IMR-90 (cell line): Measurements from ENCODE around the gene CCNI2. TPM values are rescaled to one million over a fixed set of nuclear protein-coding genes. Genes with fewer than 3 reads are reported as not detected.

Experiments used
- ATAC-seq: fragments of 200-7000 bp; cut with Tn5 transposase; 2 replicates; pipeline ENCODE4 v1.9.1; 2020; ENCODE audit warnings: low read depth, mild to moderate bottlenecking, moderate library complexity
- BruUV-seq: library from RNA; stranded (reverse); fragments of 400-500 nt; replicated peaks from 2 replicates; lab custom pipeline; 2021; lab: Mats Ljungman, UMichigan
- CTCF ChIA-PET: fragments of 300-600 bp; formaldehyde crosslinking; extraction: SDS; loops from one replicate; lab custom pipeline; 2021; ENCODE audit warnings: antibody characterized with exemption; lab: Yijun Ruan, JAX
- POLR2A ChIA-PET: fragments of 300-600 bp; sonication (Branson Sonifier 250); formaldehyde crosslinking; loops from one replicate; lab custom pipeline; 2022; ENCODE audit warnings: antibody characterized with exemption; ENCODE audit not compliant: unreplicated experiment; lab: Charles Lee
- DNase-seq: peaks from one replicate; pipeline ENCODE4 v3.0.0; 2013
- H2AFZ ChIP-seq: replicated peaks from 2 replicates; pipeline ENCODE3; 2013; ENCODE audit warnings: low read length, mild to moderate bottlenecking; ENCODE audit not compliant: poor library complexity
- H2AK5ac ChIP-seq: 2 replicates; pipeline ENCODE4 v1.6.1; 2013; ENCODE audit warnings: low read depth, low read length, inconsistent platforms
- H2AK9ac ChIP-seq: replicated peaks from 2 replicates; pipeline ENCODE3; 2013; ENCODE audit warnings: mild to moderate bottlenecking, low read depth, low read length, moderate library complexity; ENCODE audit not compliant: poor library complexity
- H2BK120ac ChIP-seq: 2 replicates; pipeline ENCODE4 v1.6.1; 2013; ENCODE audit warnings: low read depth, low read length, inconsistent platforms
- H2BK15ac ChIP-seq: 3 replicates; pipeline ENCODE4 v1.6.1; 2013; ENCODE audit warnings: low read depth, low read length, inconsistent platforms
- H2BK20ac ChIP-seq: 2 replicates; pipeline ENCODE4 v1.6.1; 2013; ENCODE audit warnings: low read depth, mild to moderate bottlenecking, inconsistent platforms, low read length, moderate library complexity
- H2BK5ac ChIP-seq: 2 replicates; pipeline ENCODE4 v1.6.1; 2013; ENCODE audit warnings: mild to moderate bottlenecking, low read depth, low read length, inconsistent platforms; ENCODE audit not compliant: poor library complexity, severe bottlenecking
- H3K14ac ChIP-seq: replicated peaks from 2 replicates; pipeline ENCODE4 v1.6.1; 2013; ENCODE audit warnings: low read depth, low read length, inconsistent platforms
- H3K18ac ChIP-seq: 2 replicates; pipeline ENCODE4 v1.6.1; 2013; ENCODE audit warnings: low read depth, low read length, control low read depth
- H3K23ac ChIP-seq: 2 replicates; pipeline ENCODE4 v1.6.1; 2013; ENCODE audit warnings: low read depth, low read length, inconsistent platforms
- H3K27ac ChIP-seq: 2 replicates; pipeline ENCODE4 v1.5.1; 2013; ENCODE audit warnings: mild to moderate bottlenecking, control low read depth, low read length; ENCODE audit not compliant: insufficient read depth
- H3K27me3 ChIP-seq: 2 replicates; pipeline ENCODE4 v1.6.1; 2013; ENCODE audit warnings: low read length; ENCODE audit not compliant: control insufficient read depth, insufficient read depth
- H3K36me3 ChIP-seq: 2 replicates; pipeline ENCODE4 v1.6.1; 2013; ENCODE audit warnings: low read length, mixed read lengths; ENCODE audit not compliant: control insufficient read depth, insufficient read depth
- H3K4ac ChIP-seq: 2 replicates; pipeline ENCODE4 v1.6.1; 2013; ENCODE audit warnings: low read depth, low read length, inconsistent platforms
- H3K4me1 ChIP-seq: 2 replicates; pipeline ENCODE4 v1.6.1; 2013; ENCODE audit warnings: low read length, mixed read lengths; ENCODE audit not compliant: control insufficient read depth, insufficient read depth
- H3K4me2 ChIP-seq: 2 replicates; pipeline ENCODE4 v1.6.1; 2013; ENCODE audit warnings: low read depth, mild to moderate bottlenecking, control low read depth, low read length, moderate library complexity
- H3K4me3 ChIP-seq: 2 replicates; pipeline ENCODE4 v1.5.1; 2013; ENCODE audit warnings: low read depth, mild to moderate bottlenecking, control low read depth, low read length, moderate library complexity; ENCODE audit not compliant: insufficient read depth
- H3K56ac ChIP-seq: 2 replicates; pipeline ENCODE4 v1.6.1; 2013; ENCODE audit warnings: low read length, inconsistent platforms; ENCODE audit not compliant: insufficient read depth; ENCODE audit errors: extremely low read depth
- H3K79me1 ChIP-seq, 2 experiments: 2 replicates each; pipeline ENCODE4 v1.6.1; 2013; ENCODE audit warnings: low read length in 2 of 2, inconsistent platforms in 1 of 2, low read depth in 1 of 2
- H3K9ac ChIP-seq: 2 replicates; pipeline ENCODE4 v1.6.1; 2013; ENCODE audit warnings: low read depth, low read length, control low read depth
- H3K9me1 ChIP-seq: 2 replicates; pipeline ENCODE4 v1.6.1; 2013; ENCODE audit warnings: low read length, inconsistent platforms; ENCODE audit not compliant: insufficient read depth
- H3K9me3 ChIP-seq: 2 replicates; pipeline ENCODE4 v1.6.1; 2013; ENCODE audit warnings: low read length; ENCODE audit not compliant: control insufficient read depth, insufficient read depth
- H4K20me1 ChIP-seq: 2 replicates; pipeline ENCODE4 v1.6.1; 2013; ENCODE audit warnings: low read length, inconsistent platforms; ENCODE audit not compliant: insufficient read depth
- H4K5ac ChIP-seq: 2 replicates; pipeline ENCODE4 v1.6.1; 2013; ENCODE audit warnings: mild to moderate bottlenecking, low read depth, low read length, control low read depth
- H4K8ac ChIP-seq, 2 experiments: 2 replicates each; pipeline ENCODE4 v1.6.1; 2013; ENCODE audit warnings: low read depth in 2 of 2, low read length in 2 of 2, control low read depth in 1 of 2, inconsistent platforms in 1 of 2
- H4K91ac ChIP-seq: 2 replicates; pipeline ENCODE4 v1.6.1; 2013; ENCODE audit warnings: low read depth, low read length, inconsistent platforms; ENCODE audit not compliant: insufficient read depth
- ELK1 ChIP-seq: fragments of 150-350 bp; IDR thresholded peaks from 2 replicates; pipeline ENCODE4 v1.6.1; 2016; ENCODE audit warnings: low read depth, mild to moderate bottlenecking, low read length, moderate library complexity, borderline replicate concordance
- FOS ChIP-seq: fragments of 150-350 bp; IDR thresholded peaks from 2 replicates; pipeline ENCODE4 v1.6.1; 2016; ENCODE audit warnings: low read depth, low read length
- MAFK ChIP-seq: IDR thresholded peaks from 2 replicates; pipeline ENCODE4 v1.6.1; 2012; ENCODE audit warnings: low read depth, low read length, improper control_type of control experiment
- MXI1 ChIP-seq: IDR thresholded peaks from 2 replicates; pipeline ENCODE4 v1.6.1; 2012; ENCODE audit warnings: low read depth, mild to moderate bottlenecking, low read length, moderate library complexity, borderline replicate concordance
- NFE2L2 ChIP-seq: fragments of 150-350 bp; IDR thresholded peaks from 2 replicates; pipeline ENCODE4 v1.6.1; 2016; ENCODE audit warnings: low read depth, mild to moderate bottlenecking, low read length
- RFX5 ChIP-seq: IDR thresholded peaks from 2 replicates; pipeline ENCODE4 v1.8.0; 2012; ENCODE audit warnings: low read depth, mild to moderate bottlenecking, low read length, moderate library complexity
- SMC3 ChIP-seq: fragments of 150-350 bp; IDR thresholded peaks from 2 replicates; pipeline ENCODE4 v1.6.1; 2016; ENCODE audit warnings: low read depth, mild to moderate bottlenecking, antibody characterized with exemption, low read length, moderate library complexity
- WGBS, 2 experiments: methylation state at CpG; one replicate each; pipeline versions ENCODE4 v1.1.5 to v1.1.7; 2013; ENCODE audit warnings: missing lambda C conversion rate in 2 of 2; ENCODE audit not compliant: insufficient read length in 1 of 2; ENCODE audit errors: extremely low coverage in 2 of 2; 5-methylcytosine and 5-hydroxymethylcytosine counted together
- dilution Hi-C: fragments of 300-500 bp; cut with HindIII; formaldehyde crosslinking; loops from one replicate; pipeline ENCODE4 v1.14.3; 2018; ENCODE audit warnings: low sequenced_read_pairs; ENCODE audit not compliant: unreplicated experiment
- in situ Hi-C: fragments of 300-500 bp; cut with MboI; formaldehyde crosslinking; loops from 3 replicates; pipeline ENCODE4 v1.14.3; 2019; ENCODE audit warnings: low sequenced_read_pairs, inconsistent platforms, mixed read lengths
- intact Hi-C: fragments of 100-400 bp; cut with micrococcal nuclease; formaldehyde crosslinking; loops from 2 replicates; pipeline ENCODE4 v1.10.0; 2022
- polyA plus RNA-seq, 3 experiments: library from polyadenylated mRNA; depleted of rRNA; stranded (reverse); fragments of >200 nt; gene quantifications; 2 replicates each; pipeline ENCODE4 v1.2.3, GENCODE V29; 2012; ENCODE audit warnings: low replicate concordance in 1 of 3
- total RNA-seq: library from RNA; depleted of rRNA; stranded (reverse); fragments of >200 nt; gene quantifications from 2 replicates; pipeline ENCODE4 v1.2.3, GENCODE V29; 2012

The CCNI2 gene
- total and polyA plus RNA-seq, 2 of the 4 experiments (the other 2 are of a cell fraction): not detected

GRCh38 chr5:132749506-132749905 lies 2.3 kb downstream of the CCNI2 start:
- ATAC-seq (no peak), DNase-seq (no peak)
- no peak overlapping the region for H4K91ac ChIP-seq
- no peak overlapping the region for H2BK120ac ChIP-seq
- no peak overlapping the region for H3K4me2 ChIP-seq
- H4K20me1 ChIP-seq: no peaks in the 10 kb centered on the region
- H3K79me1 ChIP-seq: no peaks in the 10 kb centered on the region
- H2AFZ ChIP-seq: no peak overlapping the region
- H3K27ac ChIP-seq: no peak overlapping the region
- no peaks in the 10 kb centered on the region for H3K36me3 ChIP-seq
- H3K4me3 ChIP-seq: no peak overlapping the region
- dilution Hi-C loops (no loop called here), intact Hi-C loops (no loop called here), in situ Hi-C loops (no loop called here)
- no peak overlapping the region for H3K56ac ChIP-seq
- no peak overlapping the region for H3K9ac ChIP-seq
- H3K14ac ChIP-seq: no peak overlapping the region
- no peak overlapping the region for H2BK15ac ChIP-seq
- no peak overlapping the region for H3K18ac ChIP-seq
- no TSS peak for BruUV-seq
- ChIA-PET CTCF (interaction anchor here (1.2 kb wide), 1 partner anchor 223 kb away, joined by 3 read pairs; no protein-coding TSS in a partner anchor), POLR2A (no interaction called here)
- no peaks in the 10 kb centered on the region for H3K9me1 ChIP-seq
- peaks cover 39% of the 10 kb centered on the region for H3K27me3 ChIP-seq
- H2AK9ac ChIP-seq: no peak overlapping the region
- H2BK5ac ChIP-seq: no peak overlapping the region
- no peak overlapping the region for H3K23ac ChIP-seq
- no peak overlapping the region for H4K8ac ChIP-seq
- no peak overlapping the region for H2AK5ac ChIP-seq
- no CpG with 5 or more reads among the region's 2 CpGs for WGBS, 2 experiments
- H4K5ac ChIP-seq: no peak overlapping the region
- no peak overlapping the region for H2BK20ac ChIP-seq
- H3K4ac ChIP-seq: no peak overlapping the region
- no peaks in the 10 kb centered on the region; the same call in 1 of the 2 replicates for H3K9me3 ChIP-seq
- TF ChIP-seq RFX5: no peak
- TF ChIP-seq SMC3: no peak
- TF ChIP-seq MAFK: no peak
- no peak for TF ChIP-seq ELK1
- TF ChIP-seq NFE2L2: no peak
- no peak for TF ChIP-seq MXI1
- TF ChIP-seq FOS: no peak
- peaks cover 3% of the 10 kb centered on the region; the same call in 1 of the 2 replicates for H3K4me1 ChIP-seq
